Dermis lymphatic vessel endothelial cell (primary cell): ENCODE results near the gene GABRD. TPM values are rescaled to one million over a fixed set of nuclear protein-coding genes. Genes with fewer than 3 reads are reported as not detected.

Source experiments
- total RNA-seq: library from RNA; depleted of rRNA; stranded (reverse); fragments of >200 nt; gene quantifications from 2 replicates; pipeline ENCODE4 v1.2.1, GENCODE V29; 2014

GABRD gene, protein sequence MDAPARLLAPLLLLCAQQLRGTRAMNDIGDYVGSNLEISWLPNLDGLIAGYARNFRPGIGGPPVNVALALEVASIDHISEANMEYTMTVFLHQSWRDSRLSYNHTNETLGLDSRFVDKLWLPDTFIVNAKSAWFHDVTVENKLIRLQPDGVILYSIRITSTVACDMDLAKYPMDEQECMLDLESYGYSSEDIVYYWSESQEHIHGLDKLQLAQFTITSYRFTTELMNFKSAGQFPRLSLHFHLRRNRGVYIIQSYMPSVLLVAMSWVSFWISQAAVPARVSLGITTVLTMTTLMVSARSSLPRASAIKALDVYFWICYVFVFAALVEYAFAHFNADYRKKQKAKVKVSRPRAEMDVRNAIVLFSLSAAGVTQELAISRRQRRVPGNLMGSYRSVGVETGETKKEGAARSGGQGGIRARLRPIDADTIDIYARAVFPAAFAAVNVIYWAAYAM
- 0.86 and 1.3 TPM in 2 replicates for total RNA-seq

DNA sequence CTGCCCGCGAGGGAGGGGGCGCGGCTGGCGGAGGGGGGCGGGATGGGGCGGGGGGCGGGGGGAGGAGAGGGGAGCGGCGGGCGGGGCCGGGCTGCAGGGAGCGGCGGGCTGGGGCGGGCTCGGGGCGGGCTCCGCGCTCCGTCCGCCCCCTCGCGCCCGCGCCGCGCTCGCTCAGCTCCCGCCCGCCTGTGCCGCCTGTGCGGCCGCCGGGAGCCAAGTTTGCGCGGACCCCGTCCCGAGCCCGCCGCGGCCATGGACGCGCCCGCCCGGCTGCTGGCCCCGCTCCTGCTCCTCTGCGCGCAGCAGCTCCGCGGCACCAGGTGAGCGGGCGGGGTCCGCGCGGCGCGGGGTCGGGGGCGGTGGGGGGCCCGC is at the start of gene GABRD:
TSS of gene GABRD (plus strand) at position 174 of the 372 bp plus-strand sequence. CDS start at position 253, 79 bp downstream.

DNA sequence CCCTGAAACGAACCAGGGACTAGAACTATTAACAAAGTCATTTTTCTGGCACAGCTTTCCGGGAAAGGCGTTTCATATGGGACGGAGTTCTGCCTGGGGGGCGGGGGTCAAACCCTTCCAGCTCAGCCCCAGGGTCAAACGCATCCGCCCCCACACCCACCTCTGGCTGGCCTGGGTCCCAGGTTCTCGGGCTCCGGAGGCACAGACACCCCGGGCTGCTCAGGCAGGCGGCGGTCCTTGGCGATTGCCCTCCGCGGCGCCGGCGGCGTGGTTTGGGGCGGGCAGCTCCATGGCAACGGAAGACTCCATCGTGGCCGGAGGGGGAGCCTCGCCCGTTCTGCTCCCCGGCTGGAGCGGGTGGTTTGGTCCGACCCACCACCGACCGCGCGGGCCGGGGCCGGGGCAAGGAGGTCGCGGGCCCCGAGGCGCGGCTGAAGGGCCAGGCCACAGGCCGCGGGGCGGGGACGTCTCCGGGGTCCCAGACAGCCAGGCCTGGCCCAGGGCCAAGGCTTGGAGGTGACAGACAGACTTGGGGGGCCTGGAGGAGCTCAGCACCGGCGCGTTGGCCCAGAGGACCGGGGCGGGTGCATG is 15.5 kb upstream of the GABRD start, which contains the start of gene CFAP74:
TSS of gene CFAP74 (minus strand) at position 246 of the 591 bp plus-strand sequence. CDS start 12,830 bp downstream, outside the sequence.

DNA sequence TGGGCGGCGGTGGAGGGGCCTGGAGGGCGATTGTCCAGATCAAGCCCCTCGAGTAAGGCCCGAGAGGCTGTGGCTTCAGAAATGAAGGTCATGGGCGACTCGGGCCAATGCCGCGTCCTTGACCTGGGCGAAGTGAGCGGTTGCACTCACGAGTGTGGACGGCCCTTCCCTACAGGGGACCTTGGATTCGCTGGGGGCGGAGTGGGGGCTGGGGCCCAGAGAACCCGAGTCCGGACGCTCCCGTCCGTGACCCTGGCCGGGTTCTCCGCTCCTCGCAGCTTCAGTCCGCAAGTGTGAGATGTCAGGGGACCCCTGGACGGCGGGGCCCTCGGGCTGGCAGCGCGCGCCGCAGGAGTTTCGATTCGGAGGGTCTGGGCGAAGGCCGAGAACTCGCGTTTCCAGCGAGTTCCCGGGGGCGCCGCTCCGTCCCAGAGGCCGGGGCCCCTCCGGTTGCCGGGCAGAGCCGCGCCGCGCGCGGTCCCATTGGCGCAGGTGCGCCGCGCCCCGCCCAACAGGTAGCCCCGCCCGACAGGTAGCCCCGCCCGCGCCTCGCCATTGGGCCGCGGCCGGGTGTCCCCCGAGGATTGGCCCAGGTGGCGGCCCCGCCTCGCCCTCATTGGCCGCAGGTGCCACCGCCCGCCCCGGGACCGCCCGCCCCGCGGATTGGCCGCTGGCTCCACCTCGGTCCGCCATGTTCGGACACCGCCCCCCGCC is 30.7 kb downstream of the GABRD start, which contains the start of gene PRKCZ:
TSS of gene PRKCZ (plus strand) at position 694 of the 714 bp plus-strand sequence. CDS start 220 bp downstream, outside the sequence.

Other genes with a start within 250 kb of the GABRD start
- 28.9 and 31.5 TPM in 2 replicates for gene NADK, start 240.9 kb upstream of the GABRD start, total RNA-seq
- 79.4 and 88.2 TPM in 2 replicates for gene GNB1, start 128.3 kb upstream of the GABRD start, total RNA-seq
- gene CALML6, start 104.1 kb upstream of the GABRD start, total RNA-seq = under 0.01 TPM in 1 of 2 replicates, not detected in the other
- not detected in 2 replicates for gene TMEM52, start 100.1 kb upstream of the GABRD start, total RNA-seq
- not detected in 2 replicates for gene CFAP74, start 15.6 kb upstream of the GABRD start, total RNA-seq
- 28.4 and 33.2 TPM in 2 replicates for gene PRKCZ, start 31.1 kb downstream of the GABRD start, total RNA-seq
- 12.5 and 13.2 TPM in 2 replicates for gene FAAP20, start 175.4 kb downstream of the GABRD start, total RNA-seq
- gene SKI, start 209.0 kb downstream of the GABRD start, total RNA-seq = 18.1 and 18.7 TPM in 2 replicates